Measurements from ENCODE around the gene NSL1.

The NSL1 gene

DNA sequence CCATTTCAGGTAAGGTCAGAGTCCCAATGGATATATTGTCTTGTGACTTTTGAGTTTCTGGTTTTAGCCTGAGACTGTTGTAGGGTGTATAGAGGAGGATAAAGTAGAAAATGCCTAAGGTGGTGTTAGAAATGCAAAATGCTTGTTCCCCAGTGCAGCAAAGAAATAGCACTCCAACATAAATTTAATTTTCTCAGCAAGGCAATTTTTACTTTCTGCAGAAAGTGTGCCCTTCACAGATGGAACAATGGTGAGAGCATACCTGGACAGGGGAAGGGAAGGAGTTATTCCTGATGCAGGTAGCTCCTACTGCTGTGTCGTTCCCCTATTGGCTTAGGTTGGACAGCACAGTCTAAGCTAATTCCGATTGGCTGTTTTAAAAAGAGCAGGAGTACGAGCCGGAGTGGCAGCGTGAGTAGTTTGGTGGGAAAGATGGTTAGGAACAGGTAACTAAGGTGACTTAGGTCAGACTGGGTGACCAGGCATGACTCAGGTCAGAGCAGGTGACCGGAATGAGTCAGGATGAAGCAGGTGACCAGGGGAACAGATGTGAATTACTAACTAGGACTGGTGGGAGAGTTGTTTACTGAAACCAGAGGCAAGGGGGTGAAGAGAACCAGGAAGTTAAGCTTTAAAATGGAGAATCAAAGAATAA, 34.3 kb upstream of the NSL1 start:
- TF ChIP-seq EZH2phosphoT487 (conservative IDR thresholded peaks at IDR 0.05; ENCODE audit: low read length) (no peak), CTCF (IDR thresholded peaks at IDR 0.05; ENCODE audit: insufficient read depth, low read length, poor library complexity, severe bottlenecking) (no peak)
- no peaks in the 10 kb centered on the region for H3K79me2 ChIP-seq (ENCODE audit: insufficient read depth, low read length)
- no peak overlapping the region for H2AFZ ChIP-seq (ENCODE audit: low read depth, low read length, severe bottlenecking)
- no peaks in the 10 kb centered on the region for H3K27me3 ChIP-seq (ENCODE audit: low read length)
- no peak overlapping the region for H3K9ac ChIP-seq (ENCODE audit: low read length)
- no peaks in the 10 kb centered on the region for H3K9me2 ChIP-seq (replicated peaks; ENCODE audit: insufficient read depth, low read length)
- H3K4me3 ChIP-seq (ENCODE audit: insufficient read depth, low read length, poor library complexity, severe bottlenecking) = no peak overlapping the region
- no peaks in the 10 kb centered on the region for H3F3A ChIP-seq (ENCODE audit: insufficient read depth)
- no peaks in the 10 kb centered on the region for H4K20me1 ChIP-seq (ENCODE audit: low read depth, low read length)
- no peak overlapping the region for H3K27ac ChIP-seq (ENCODE audit: low read depth, low read length)
- peaks cover 11% of the 10 kb centered on the region; the same call in 1 of the 2 replicates for H3K9me3 ChIP-seq (ENCODE audit: insufficient read depth, low read length)
- H3K36me3 ChIP-seq (ENCODE audit: low read length) = no peaks in the 10 kb centered on the region
- no peak overlapping the region for H3K4me2 ChIP-seq (ENCODE audit: low read depth, low read length, poor library complexity, severe bottlenecking)

DNA sequence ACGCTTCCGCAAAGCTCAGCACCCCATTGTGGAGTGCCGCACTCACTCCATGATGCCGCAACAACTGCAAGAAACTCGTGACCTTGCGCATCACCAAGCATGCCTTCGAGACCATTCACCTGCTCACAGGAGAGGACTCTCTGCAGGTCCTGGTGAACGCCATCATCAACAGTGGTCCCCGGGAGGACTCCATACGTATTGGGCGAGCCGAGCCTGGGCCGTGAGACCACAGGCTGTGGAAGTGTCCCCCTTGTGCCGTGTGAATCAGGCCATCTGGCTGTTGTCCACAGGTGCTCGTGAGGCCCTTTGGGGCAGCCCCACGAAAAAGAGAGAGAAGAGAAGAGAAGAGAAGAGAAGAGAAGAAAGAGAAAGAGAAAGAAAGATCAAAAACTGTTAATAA, 32.6 kb upstream of the NSL1 start:
- Histone ChIP-seq H2AFZ (ENCODE audit: low read depth, low read length, severe bottlenecking) (no peak overlapping the region), H3K9me3 (ENCODE audit: insufficient read depth, low read length) (peaks cover 11% of the 10 kb centered on the region; the same call in 1 of the 2 replicates), H4K20me1 (ENCODE audit: low read depth, low read length) (no peaks in the 10 kb centered on the region), H3K9me2 (replicated peaks; ENCODE audit: insufficient read depth, low read length) (no peaks in the 10 kb centered on the region), H3K27me3 (ENCODE audit: low read length) (no peaks in the 10 kb centered on the region), H3K79me2 (ENCODE audit: insufficient read depth, low read length) (no peaks in the 10 kb centered on the region), H3K4me3 (ENCODE audit: insufficient read depth, low read length, poor library complexity, severe bottlenecking) (no peak overlapping the region), H3K36me3 (ENCODE audit: low read length) (no peaks in the 10 kb centered on the region), H3K9ac (ENCODE audit: low read length) (no peak overlapping the region), H3K4me2 (ENCODE audit: low read depth, low read length, poor library complexity, severe bottlenecking) (no peak overlapping the region), H3K27ac (ENCODE audit: low read depth, low read length) (no peak overlapping the region), H3F3A (ENCODE audit: insufficient read depth) (no peaks in the 10 kb centered on the region)
- TF ChIP-seq EZH2phosphoT487 (conservative IDR thresholded peaks at IDR 0.05; ENCODE audit: low read length) = no peak

DNA sequence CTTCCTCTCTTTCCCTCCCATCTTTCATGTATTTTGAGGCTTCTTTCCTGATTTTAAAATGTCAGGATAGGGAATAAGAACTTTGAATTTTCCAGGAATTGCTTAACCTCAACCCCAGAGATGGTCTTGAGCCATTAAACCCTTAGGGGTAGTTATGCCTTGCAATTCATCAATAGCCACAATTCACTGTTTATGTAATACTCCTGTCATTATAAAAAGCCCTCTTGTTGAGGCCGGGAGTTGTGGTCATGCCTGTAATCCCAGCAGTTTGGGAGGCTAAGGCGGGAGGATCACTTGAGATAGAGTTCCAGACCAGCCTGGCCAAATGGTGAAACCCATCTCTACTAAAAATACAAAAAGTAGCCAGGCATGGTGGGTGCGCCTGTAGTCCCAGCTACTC, 31.4 kb upstream of the NSL1 start:
- Histone ChIP-seq H3K9ac (ENCODE audit: low read length) (no peak overlapping the region), H3K27ac (ENCODE audit: low read depth, low read length) (no peak overlapping the region), H3K4me2 (ENCODE audit: low read depth, low read length, poor library complexity, severe bottlenecking) (no peak overlapping the region), H3K9me3 (ENCODE audit: insufficient read depth, low read length) (peaks cover 11% of the 10 kb centered on the region; the same call in 1 of the 2 replicates), H3K36me3 (ENCODE audit: low read length) (no peaks in the 10 kb centered on the region), H3K4me3 (ENCODE audit: insufficient read depth, low read length, poor library complexity, severe bottlenecking) (no peak overlapping the region), H2AFZ (ENCODE audit: low read depth, low read length, severe bottlenecking) (no peak overlapping the region), H3K79me2 (ENCODE audit: insufficient read depth, low read length) (no peaks in the 10 kb centered on the region), H3K27me3 (ENCODE audit: low read length) (no peaks in the 10 kb centered on the region), H3F3A (ENCODE audit: insufficient read depth) (no peaks in the 10 kb centered on the region), H4K20me1 (ENCODE audit: low read depth, low read length) (no peaks in the 10 kb centered on the region), H3K9me2 (replicated peaks; ENCODE audit: insufficient read depth, low read length) (no peaks in the 10 kb centered on the region)
- TF ChIP-seq CTCF (IDR thresholded peaks at IDR 0.05; ENCODE audit: insufficient read depth, low read length, poor library complexity, severe bottlenecking) (no peak), EZH2phosphoT487 (conservative IDR thresholded peaks at IDR 0.05; ENCODE audit: low read length) (no peak)

GRCh38 chr1:212820969-212821368, 29.4 kb upstream of the NSL1 start:
- TF ChIP-seq EZH2phosphoT487 (conservative IDR thresholded peaks at IDR 0.05; ENCODE audit: low read length) (no peak), CTCF (IDR thresholded peaks at IDR 0.05; ENCODE audit: insufficient read depth, low read length, poor library complexity, severe bottlenecking) (no peak)
- H3K9ac ChIP-seq (ENCODE audit: low read length) = no peak overlapping the region
- no peak overlapping the region for H2AFZ ChIP-seq (ENCODE audit: low read depth, low read length, severe bottlenecking)
- H3K36me3 ChIP-seq (ENCODE audit: low read length) = no peaks in the 10 kb centered on the region
- peaks cover 7% of the 10 kb centered on the region; the same call in 1 of the 2 replicates for H3K9me3 ChIP-seq (ENCODE audit: insufficient read depth, low read length)
- no peaks in the 10 kb centered on the region for H3K27me3 ChIP-seq (ENCODE audit: low read length)
- H3K79me2 ChIP-seq (ENCODE audit: insufficient read depth, low read length) = no peaks in the 10 kb centered on the region
- H4K20me1 ChIP-seq (ENCODE audit: low read depth, low read length) = no peaks in the 10 kb centered on the region
- no peak overlapping the region for H3K4me3 ChIP-seq (ENCODE audit: insufficient read depth, low read length, poor library complexity, severe bottlenecking)
- no peaks in the 10 kb centered on the region for H3F3A ChIP-seq (ENCODE audit: insufficient read depth)
- H3K27ac ChIP-seq (ENCODE audit: low read depth, low read length) = no peak overlapping the region
- no peaks in the 10 kb centered on the region for H3K9me2 ChIP-seq (replicated peaks; ENCODE audit: insufficient read depth, low read length)
- no peak overlapping the region for H3K4me2 ChIP-seq (ENCODE audit: low read depth, low read length, poor library complexity, severe bottlenecking)

Data from SU-DHL-6 (cell line).